Measurements from ENCODE around the gene CALCOCO1. TPM values are rescaled to one million over a fixed set of nuclear protein-coding genes. Genes with fewer than 3 reads are reported as not detected.

The CALCOCO1 gene
- total and polyA plus RNA-seq, 9 of the 15 experiments (the other 6 are each of a cell fraction or from before 2014, with no cell fraction given) = 1.9 to 31.8 (median 11.0) TPM

DNA sequence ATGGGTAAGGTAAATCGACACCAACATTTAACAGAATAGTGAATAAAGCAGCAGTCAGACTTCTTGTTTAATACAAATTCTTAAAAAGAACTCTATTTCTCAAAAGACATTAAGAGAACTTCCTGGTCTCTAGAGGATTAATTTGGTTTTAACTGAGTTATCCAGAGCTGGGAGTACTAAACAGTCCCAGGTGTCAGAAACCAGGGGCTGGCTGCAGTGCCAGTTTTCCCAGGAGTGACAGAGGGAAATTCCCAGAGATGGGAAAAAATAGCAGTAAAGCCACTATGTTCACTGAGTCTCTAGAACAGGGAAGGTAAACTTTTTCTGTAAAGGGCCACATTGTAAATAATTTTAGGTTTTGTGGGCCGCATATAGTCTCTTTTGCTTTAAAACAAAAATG, 60.2 kb downstream of the CALCOCO1 start:
- no peak for FAIRE-seq
- BruUV-seq (replicated peaks) = no TSS peak
- CTCF ChIA-PET (ENCODE audit: low intra/inter-chr PET ratio) = no interaction called here

More for the DNA sequence above, 60.2 kb downstream of the CALCOCO1 start:
- H3K9ac ChIP-seq (ENCODE audit: insufficient read depth in 1 of 2, low read depth in 2 of 2, low read length in 2 of 2) = no peak overlapping the region
- no peaks in the 10 kb centered on the region for H3K27me3 ChIP-seq (ENCODE audit: control insufficient read depth in 2 of 2, insufficient read depth in 2 of 2, low read length in 2 of 2)
- no peak overlapping the region for H3K4me2 ChIP-seq (ENCODE audit: insufficient read depth, low read length)
- H3K4me3 ChIP-seq = no peak overlapping the region
- ATAC-seq (no peak), DNase-seq (ENCODE audit: extremely low read depth in 1 of 4, low spot score in 3 of 4) (no peak)
- H3K9me3 ChIP-seq (replicated peaks; ENCODE audit: control insufficient read depth, insufficient read depth, low read depth, low read length) = no peaks in the 10 kb centered on the region
- no peak overlapping the region for H2AFZ ChIP-seq (ENCODE audit: low read depth, low read length)
- H3K79me2 ChIP-seq (ENCODE audit: control insufficient read depth, insufficient read depth, low read length) = peaks cover 22% of the 10 kb centered on the region
- H3K4me1 ChIP-seq (replicated peaks in 1 of 2; ENCODE audit: control insufficient read depth in 2 of 2, insufficient read depth in 2 of 2, low read length in 2 of 2) = peaks cover 0 to 5% of the 10 kb centered on the region in 2 experiments; a peak in 2 of 5 replicates
- WGBS (ENCODE audit: insufficient coverage, low coverage, missing lambda C conversion rate) = 96% methylated on average over 2 of the region's 2 CpGs
- H4K20me1 ChIP-seq (replicated peaks; ENCODE audit: control insufficient read depth, insufficient read depth, low read length) = no peaks in the 10 kb centered on the region
- TF ChIP-seq ZNF165 (CRISPR knock-in tag; IDR thresholded peaks at IDR 0.05; ENCODE audit: borderline replicate concordance) = no peak
- TF ChIP-seq, protein P1, sequence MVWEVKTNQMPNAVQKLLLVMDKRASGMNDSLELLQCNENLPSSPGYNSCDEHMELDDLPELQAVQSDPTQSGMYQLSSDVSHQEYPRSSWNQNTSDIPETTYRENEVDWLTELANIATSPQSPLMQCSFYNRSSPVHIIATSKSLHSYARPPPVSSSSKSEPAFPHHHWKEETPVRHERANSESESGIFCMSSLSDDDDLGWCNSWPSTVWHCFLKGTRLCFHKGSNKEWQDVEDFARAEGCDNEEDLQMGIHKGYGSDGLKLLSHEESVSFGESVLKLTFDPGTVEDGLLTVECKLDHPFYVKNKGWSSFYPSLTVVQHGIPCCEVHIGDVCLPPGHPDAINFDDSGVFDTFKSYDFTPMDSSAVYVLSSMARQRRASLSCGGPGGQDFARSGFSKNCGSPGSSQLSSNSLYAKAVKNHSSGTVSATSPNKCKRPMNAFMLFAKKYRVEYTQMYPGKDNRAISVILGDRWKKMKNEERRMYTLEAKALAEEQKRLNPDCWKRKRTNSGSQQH (CRISPR knock-in tag; IDR thresholded peaks at IDR 0.05) = no peak
- TF ChIP-seq PURB (CRISPR knock-in tag; IDR thresholded peaks at IDR 0.05; ENCODE audit: low read depth) = no peak
- TF ChIP-seq, protein P2, sequence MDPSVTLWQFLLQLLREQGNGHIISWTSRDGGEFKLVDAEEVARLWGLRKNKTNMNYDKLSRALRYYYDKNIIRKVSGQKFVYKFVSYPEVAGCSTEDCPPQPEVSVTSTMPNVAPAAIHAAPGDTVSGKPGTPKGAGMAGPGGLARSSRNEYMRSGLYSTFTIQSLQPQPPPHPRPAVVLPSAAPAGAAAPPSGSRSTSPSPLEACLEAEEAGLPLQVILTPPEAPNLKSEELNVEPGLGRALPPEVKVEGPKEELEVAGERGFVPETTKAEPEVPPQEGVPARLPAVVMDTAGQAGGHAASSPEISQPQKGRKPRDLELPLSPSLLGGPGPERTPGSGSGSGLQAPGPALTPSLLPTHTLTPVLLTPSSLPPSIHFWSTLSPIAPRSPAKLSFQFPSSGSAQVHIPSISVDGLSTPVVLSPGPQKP (CRISPR knock-in tag; IDR thresholded peaks at IDR 0.05) = no peak
- TF ChIP-seq, protein P3, sequence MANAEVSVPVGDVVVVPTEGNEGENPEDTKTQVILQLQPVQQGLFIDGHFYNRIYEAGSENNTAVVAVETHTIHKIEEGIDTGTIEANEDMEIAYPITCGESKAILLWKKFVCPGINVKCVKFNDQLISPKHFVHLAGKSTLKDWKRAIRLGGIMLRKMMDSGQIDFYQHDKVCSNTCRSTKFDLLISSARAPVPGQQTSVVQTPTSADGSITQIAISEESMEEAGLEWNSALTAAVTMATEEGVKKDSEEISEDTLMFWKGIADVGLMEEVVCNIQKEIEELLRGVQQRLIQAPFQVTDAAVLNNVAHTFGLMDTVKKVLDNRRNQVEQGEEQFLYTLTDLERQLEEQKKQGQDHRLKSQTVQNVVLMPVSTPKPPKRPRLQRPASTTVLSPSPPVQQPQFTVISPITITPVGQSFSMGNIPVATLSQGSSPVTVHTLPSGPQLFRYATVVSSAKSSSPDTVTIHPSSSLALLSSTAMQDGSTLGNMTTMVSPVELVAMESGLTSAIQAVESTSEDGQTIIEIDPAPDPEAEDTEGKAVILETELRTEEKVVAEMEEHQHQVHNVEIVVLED (CRISPR knock-in tag; IDR thresholded peaks at IDR 0.05) = no peak
- no peak for TF ChIP-seq TBP (optimal IDR thresholded peaks at IDR 0.05; ENCODE audit: low read depth, low read length)
- TF ChIP-seq, protein P4, sequence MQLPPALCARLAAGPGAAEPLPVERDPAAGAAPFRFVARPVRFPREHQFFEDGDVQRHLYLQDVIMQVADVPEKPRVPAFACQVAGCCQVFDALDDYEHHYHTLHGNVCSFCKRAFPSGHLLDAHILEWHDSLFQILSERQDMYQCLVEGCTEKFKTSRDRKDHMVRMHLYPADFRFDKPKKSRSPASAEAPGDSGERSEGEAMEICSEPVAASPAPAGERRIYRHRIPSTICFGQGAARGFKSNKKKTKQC (CRISPR knock-in tag; IDR thresholded peaks at IDR 0.05) = no peak
- TF ChIP-seq, protein P5, sequence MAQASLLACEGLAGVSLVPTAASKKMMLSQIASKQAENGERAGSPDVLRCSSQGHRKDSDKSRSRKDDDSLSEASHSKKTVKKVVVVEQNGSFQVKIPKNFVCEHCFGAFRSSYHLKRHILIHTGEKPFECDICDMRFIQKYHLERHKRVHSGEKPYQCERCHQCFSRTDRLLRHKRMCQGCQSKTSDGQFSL (CRISPR knock-in tag; IDR thresholded peaks at IDR 0.05) = no peak
- TF ChIP-seq, protein P5 (tag; IDR thresholded peaks at IDR 0.05) = no peak
- TF ChIP-seq, protein P6, sequence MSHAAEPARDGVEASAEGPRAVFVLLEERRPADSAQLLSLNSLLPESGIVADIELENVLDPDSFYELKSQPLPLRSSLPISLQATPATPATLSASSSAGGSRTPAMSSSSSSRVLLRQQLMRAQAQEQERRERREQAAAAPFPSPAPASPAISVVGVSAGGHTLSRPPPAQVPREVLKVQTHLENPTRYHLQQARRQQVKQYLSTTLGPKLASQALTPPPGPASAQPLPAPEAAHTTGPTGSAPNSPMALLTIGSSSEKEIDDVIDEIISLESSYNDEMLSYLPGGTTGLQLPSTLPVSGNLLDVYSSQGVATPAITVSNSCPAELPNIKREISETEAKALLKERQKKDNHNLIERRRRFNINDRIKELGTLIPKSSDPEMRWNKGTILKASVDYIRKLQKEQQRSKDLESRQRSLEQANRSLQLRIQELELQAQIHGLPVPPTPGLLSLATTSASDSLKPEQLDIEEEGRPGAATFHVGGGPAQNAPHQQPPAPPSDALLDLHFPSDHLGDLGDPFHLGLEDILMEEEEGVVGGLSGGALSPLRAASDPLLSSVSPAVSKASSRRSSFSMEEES (CRISPR knock-in tag; IDR thresholded peaks at IDR 0.05) = no peak
- peaks cover 85% of the 10 kb centered on the region for H3K36me3 ChIP-seq (ENCODE audit: control insufficient read depth, insufficient read depth, low read length)
- H3K9me1 ChIP-seq (ENCODE audit: control insufficient read depth, insufficient read depth, low read length) = no peaks in the 10 kb centered on the region
- in situ Hi-C loops (cut with MboI) = no loop called here
- intact Hi-C loops (cut with micrococcal nuclease) = no loop called here
- POLR2A ChIA-PET = interaction anchor here (0.6 to 1.3 kb wide), 6 partner anchors 9 to 119 kb away, joined by 3 to 5 read pairs (median 4); partner anchors contain the start of gene ATP5MC2
- no peak overlapping the region for H3K27ac ChIP-seq (ENCODE audit: extremely low read depth, low read depth, low read length)
